NCI-H146 (cell line): ENCODE results near the gene C11orf68.
"Not testable (repeated sequence)": the region's sequence is repeated elsewhere in the genome, so short reads cannot be mapped to it uniquely, and the experiment has no call there.

Experiments used
- DNase-seq: peaks from one replicate; lab custom pipeline; 2025; lab: John Stamatoyannopoulos, UW

C11orf68 gene

GRCh38 chr11:65918211-65919140 lies at the start of gene C11orf68:
Gene C11orf68, minus strand, starts transcription at chr11:65919062. Its CDS starts 31 bp downstream, at chr11:65919031.
- DNase-seq: peak; percentile 48

GRCh38 chr11:65967329-65967934 lies 48.6 kb upstream of the C11orf68 start:
- DNase-seq: no peak

GRCh38 chr11:65965986-65966762 lies 47.3 kb upstream of the C11orf68 start:
- no peak for DNase-seq

GRCh38 chr11:65964906-65965305 lies 46.0 kb upstream of the C11orf68 start:
- no peak for DNase-seq

- DNase-seq: no peak
Measured at GRCh38 chr11:65962141-65962564, 43.3 kb upstream of the C11orf68 start.

GRCh38 chr11:65961267-65962140 lies 42.6 kb upstream of the C11orf68 start, which contains the start of gene SART1:
Gene SART1, plus strand, starts transcription at chr11:65961734. Its CDS starts 47 bp downstream, at chr11:65961781.
- DNase-seq: peak; percentile 98

- no peak for DNase-seq
Measured at GRCh38 chr11:65960824-65961266, 42.0 kb upstream of the C11orf68 start.

GRCh38 chr11:65958774-65959420 lies 40.0 kb upstream of the C11orf68 start:
- DNase-seq: no peak

- no peak for DNase-seq
Measured at GRCh38 chr11:65958291-65958690, 39.4 kb upstream of the C11orf68 start.

- DNase-seq: no peak
Measured at GRCh38 chr11:65954771-65955170, 35.9 kb upstream of the C11orf68 start.

GRCh38 chr11:65953471-65953870 lies 34.6 kb upstream of the C11orf68 start:
- DNase-seq: no peak

GRCh38 chr11:65952052-65952521 lies 33.2 kb upstream of the C11orf68 start:
- no peak for DNase-seq

- not testable (repeated sequence) for DNase-seq
Measured at GRCh38 chr11:65951641-65952040, 32.8 kb upstream of the C11orf68 start.

GRCh38 chr11:65950711-65951110 lies 31.8 kb upstream of the C11orf68 start:
- not testable (repeated sequence) for DNase-seq

- DNase-seq: no peak
Measured at GRCh38 chr11:65947603-65948125, 28.8 kb upstream of the C11orf68 start.

GRCh38 chr11:65947133-65947532 lies 28.3 kb upstream of the C11orf68 start:
- no peak for DNase-seq

GRCh38 chr11:65946655-65947054 lies 27.8 kb upstream of the C11orf68 start:
- no peak for DNase-seq

- DNase-seq: no peak
Measured at GRCh38 chr11:65945941-65946558, 27.2 kb upstream of the C11orf68 start.

GRCh38 chr11:65945430-65945911 lies 26.6 kb upstream of the C11orf68 start, which contains the start of gene TSGA10IP:
Gene TSGA10IP, plus strand, starts transcription at chr11:65945480. Its CDS starts 196 bp downstream, at chr11:65945676.
- DNase-seq: no peak
